IPS-NIHi7 (cell line): ENCODE data around the gene DDX39B.

ENCODE experiments used
- DNase-seq: peaks from one replicate; pipeline ENCODE4 v3.0.0; 2012; ENCODE audit warnings: mixed read lengths; ENCODE audit errors: extremely low spot score

Gene DDX39B

GRCh38 chr6:31547727-31548543 lies 6.1 kb upstream of the DDX39B start:
- no peak for DNase-seq

- DNase-seq, result peak; percentile 93
These were observed 5.3 kb upstream of the DDX39B start, which contains the start of gene NFKBIL1 for GRCh38 chr6:31546958-31547726. Gene NFKBIL1 (plus strand): TSS chr6:31547608. CDS start chr6:31547695, 87 bp downstream.

DNA sequence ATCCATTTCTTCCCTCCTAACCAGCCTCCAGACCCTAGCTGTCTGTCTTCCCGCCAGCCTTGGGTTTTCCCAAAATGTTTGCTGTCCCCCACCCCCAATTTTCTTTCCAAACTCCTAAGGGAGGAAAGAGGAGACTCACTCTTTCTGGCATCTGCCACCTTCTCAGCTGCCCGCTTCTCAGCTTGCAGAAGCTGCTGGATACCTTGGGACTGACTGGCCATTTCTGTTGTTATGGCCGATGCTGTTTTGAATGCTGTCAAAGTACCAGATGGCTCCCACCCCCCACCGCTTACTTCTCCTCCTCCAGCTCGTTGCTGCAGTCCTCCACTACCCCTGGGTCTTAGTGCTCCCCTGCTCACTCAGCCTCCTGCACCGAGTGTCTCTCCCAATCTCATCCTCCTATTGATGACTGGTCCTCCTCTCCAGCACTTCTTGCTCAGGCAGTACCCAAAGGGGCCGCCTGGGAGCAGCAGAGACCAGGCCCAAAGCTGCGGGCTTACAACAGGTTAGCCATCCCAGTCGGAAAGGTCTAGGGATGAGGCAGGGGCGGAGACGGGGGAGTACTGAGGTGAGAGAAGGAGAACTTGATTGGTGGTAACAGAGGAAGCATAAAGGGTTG lies 4.6 kb upstream of the DDX39B start, which contains the start of gene ATP6V1G2:
Gene ATP6V1G2 (minus strand): TSS at position 270 of the 619 bp plus-strand sequence. CDS start 49 bp downstream, at position 221.
- DNase-seq, result peak; percentile 86

DNA sequence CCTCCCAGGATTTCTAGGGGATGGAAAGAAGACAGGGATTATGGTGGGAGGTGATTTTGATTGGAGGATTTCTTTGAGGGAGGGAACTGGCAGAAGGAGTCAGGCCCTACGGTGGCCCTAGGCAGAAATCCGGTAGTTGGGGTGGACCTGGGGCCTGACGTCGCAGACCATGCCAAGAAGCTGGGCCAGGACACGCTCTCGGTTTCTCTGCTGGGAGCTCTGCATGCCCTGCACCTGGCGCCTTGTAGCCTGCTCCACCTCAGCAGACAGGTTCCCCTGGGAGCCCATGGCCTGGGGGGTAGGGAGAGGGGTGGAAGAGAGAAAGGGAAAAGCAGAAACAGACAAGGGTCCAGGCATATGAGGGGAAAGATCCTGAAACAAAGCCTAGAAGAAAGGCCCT lies 3.5 kb upstream of the DDX39B start:
- DNase-seq, result no peak

GRCh38 chr6:31544676-31545075 lies 2.9 kb upstream of the DDX39B start:
- DNase-seq, result no peak

DNA sequence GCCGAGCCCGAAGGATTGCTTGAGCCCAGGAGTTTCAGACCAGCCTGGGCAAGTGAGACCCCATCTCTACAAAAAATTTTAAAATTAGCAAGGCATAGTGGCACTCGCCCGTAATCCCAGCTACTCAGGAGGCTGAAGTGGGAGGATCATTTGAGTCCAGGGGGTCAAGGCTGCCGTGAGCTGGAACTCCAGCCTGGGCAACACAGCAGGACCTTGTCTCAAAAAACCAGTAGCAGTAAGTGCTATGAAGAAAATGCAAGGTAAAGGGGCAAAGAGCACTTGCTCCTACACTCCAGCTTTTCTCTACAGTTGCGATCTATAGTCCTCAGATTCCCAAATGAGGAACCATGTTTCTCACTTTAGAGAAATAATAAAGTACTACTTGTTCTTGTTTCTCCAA lies 1.8 kb upstream of the DDX39B start:
- DNase-seq, result no peak

- peak; percentile 38 for DNase-seq
These were observed 645 bp downstream of the DDX39B start for GRCh38 chr6:31541059-31541657.

GRCh38 chr6:31540640-31541039 lies 1.2 kb downstream of the DDX39B start:
- no peak for DNase-seq

DNA sequence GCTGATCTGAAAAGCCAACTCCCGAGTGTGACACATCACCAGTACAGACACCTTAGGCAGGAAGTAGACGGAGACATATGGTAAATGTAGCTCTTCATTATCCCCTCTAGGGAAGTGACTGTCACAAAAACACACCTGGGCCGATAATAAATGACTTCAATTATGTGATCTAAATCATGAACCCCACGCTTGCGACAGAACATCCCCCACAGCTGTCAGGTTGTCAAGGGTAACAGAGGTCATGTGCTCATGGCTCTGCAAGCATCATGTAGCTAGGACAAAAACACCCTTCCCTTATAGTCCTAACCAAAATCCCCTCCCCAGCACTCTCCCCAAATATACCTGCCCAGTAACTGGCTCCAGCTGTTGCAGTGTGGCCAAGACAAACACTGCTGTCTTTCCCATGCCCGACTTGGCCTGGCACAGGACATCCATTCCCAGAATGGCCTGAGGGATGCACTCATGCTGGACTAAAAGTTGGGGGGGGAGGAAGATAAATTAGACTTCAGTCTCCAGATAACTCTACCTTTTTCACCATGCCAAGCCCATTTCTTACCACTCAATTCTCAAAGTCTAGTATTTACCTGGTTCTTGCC lies 2.9 kb downstream of the DDX39B start:
- no peak for DNase-seq

- no peak for DNase-seq
These were observed 6.1 kb downstream of the DDX39B start for GRCh38 chr6:31535538-31536324.

GRCh38 chr6:31534521-31535040 lies 7.2 kb downstream of the DDX39B start:
- no peak for DNase-seq

DNA sequence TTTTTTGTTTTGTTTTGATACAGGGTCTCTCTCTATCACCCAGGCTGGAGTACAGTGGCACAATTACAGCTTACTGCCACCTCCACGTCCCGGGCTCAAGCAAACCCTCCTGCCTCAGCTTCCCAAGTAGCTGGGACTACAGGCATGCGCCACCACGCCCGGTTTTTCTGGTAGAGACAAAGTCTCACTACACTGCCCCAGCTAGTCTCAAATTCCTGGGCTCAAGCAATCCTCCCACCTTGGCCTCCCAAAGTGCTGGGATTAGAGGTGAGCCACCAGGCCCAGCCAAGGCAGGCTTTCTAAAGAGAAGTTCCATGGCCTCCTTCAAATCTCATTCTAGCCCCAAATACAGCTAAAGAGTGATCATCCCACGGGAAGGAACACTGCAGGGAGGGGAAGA lies 7.8 kb downstream of the DDX39B start:
- DNase-seq, result no peak

GRCh38 chr6:31533455-31533841 lies 8.4 kb downstream of the DDX39B start:
- DNase-seq, result no peak

GRCh38 chr6:31532644-31533454 lies 9.0 kb downstream of the DDX39B start:
- DNase-seq, result no peak

DNA sequence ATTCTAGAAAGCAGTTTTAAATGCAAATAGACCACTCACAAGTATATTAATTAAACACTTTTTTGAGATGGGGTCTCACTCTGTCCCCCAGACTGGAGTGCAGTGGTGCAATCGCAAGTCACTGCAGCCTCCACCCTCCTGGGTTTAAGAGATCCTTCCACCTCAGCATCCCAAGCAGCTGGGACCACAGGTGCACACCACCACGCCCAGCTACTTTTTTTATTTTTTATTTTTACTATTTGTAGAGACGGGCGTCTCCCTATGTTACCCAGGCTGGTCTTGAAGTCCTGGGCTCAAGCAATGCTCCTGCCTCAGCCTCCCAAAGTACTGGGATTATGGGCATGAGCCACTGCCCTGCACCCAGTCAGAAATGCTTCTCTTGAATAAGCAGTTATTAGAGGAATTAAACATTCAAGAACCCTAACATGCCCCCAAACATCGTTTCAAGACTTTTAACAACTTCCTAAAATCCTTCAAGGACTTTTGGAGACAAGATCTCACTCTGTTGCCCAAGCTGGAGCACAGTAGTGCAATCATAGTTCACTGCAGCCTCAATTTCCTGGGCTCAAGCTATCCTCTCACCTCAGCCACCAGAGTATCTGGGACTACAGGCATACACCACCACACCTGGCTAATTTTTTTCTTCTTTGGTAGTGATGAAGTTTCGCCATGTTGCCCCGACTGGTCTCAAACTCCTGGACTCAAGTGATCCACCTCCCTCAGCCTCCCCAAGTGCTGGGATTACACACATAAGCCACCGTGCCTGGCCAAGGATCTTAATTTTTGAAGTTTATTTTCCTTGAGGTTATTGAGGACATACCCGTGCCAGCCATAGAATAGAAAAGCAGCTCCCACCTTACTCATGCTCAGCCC lies 9.8 kb downstream of the DDX39B start:
- no peak for DNase-seq

- DNase-seq, result no peak
These were observed 10.6 kb downstream of the DDX39B start for GRCh38 chr6:31531162-31531561.

DNA sequence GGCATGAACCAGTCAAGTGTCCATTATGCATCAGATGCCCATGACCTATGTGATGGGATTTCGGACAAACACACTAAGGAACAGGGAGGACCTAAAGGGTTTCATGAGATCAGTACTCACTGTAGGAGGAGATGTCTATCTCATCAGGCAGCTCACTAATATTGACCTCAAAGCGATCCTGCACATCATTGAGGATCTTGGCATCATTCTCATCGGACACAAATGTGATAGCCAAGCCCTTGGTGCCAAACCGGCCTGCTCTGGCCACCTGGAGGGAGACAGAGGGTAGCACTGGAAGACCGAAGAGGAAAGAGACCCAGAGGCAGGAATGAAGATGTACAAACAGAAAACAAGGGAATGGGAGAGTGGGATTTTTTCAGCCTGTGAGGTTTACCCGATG lies 11.1 kb downstream of the DDX39B start:
- DNase-seq, result no peak

DNA sequence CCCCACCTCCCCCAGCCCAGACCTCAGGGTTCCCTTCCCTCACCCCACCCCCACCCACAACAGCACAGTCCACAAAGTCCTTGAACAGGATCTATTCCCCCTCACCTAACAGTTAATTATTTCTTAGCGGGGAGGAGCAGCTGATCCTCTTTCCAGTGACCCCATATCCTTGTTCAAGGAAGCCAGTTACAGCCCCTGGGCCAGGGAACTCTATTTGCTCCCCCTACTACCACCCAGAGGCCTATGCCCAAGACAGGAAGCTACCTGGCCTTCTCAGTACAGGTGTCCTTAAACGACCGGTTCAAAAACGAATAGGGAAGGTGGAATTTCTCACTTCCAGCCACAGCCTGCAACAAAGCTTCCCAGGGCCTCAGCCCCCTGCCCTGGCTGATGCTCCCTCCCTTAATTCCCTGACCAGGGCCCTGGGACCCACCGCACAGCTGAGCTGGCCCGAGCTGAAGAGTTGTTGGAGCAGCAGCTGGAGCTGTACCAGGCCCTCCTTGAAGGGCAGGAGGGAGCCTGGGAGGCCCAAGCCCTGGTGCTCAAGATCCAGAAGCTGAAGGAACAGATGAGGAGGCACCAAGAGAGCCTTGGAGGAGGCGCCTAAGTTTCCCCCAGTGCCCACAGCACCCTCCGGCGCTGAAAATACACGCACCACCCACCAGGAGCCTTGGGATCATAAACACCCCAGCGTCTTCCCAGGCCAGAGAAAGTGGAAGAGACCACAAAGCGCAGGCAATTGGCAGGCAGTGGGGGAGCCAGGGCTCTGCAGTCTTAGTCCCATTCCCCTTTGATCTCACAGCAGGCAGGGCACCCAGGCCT lies 12.3 kb downstream of the DDX39B start:
- no peak for DNase-seq
